Measurements from ENCODE around the gene CRLF1. TPM values are rescaled to one million over a fixed set of nuclear protein-coding genes. Genes with fewer than 3 reads are reported as not detected.

The CRLF1 gene
- total RNA-seq, 3 donors from 2014 or later (not counting 1 experiment from before 2014, with no cell fraction given), result not detected

DNA sequence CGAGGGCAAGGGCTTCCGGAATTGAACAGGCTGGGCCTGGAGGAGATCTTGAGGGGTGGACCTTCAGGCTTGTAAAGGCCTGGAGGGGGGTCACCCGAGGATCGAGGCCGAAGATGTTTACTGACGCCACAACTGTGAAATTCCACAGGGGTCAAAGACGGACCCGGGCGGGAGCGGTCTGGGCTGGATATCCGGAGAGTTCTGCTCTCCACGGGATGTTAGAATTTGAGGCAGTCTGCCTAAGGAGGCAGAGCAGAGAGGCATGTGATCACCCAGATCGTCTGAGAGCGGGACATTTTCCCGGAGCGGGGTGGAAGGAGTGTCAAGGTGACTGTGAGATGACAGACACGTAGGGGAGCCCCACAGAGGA lies 43.4 kb upstream of the CRLF1 start:
- Mint-ChIP-seq H3K9me3 (peaks cover 0 to 4% of the 10 kb centered on the region in 2 donors), H3K4me3 (peak overlapping the region; percentile 83), H3K36me3 (no peaks in the 10 kb centered on the region), H3K27ac (peak overlapping the region; percentile 41 to 86), H3K4me1 (peaks cover 17 to 49% of the 10 kb centered on the region in 2 donors), H3K27me3 (ENCODE audit: low read depth in 2 of 2) (no peaks in the 10 kb centered on the region)
- TF ChIP-seq CTCF (IDR thresholded peaks at IDR 0.05), result no peak
- Histone ChIP-seq H3K27ac (ENCODE audit: low read length) (peak overlapping the region; percentile 6), H3K9me3 (ENCODE audit: control insufficient read depth, insufficient read depth, low read length) (no peaks in the 10 kb centered on the region), H3K4me1 (ENCODE audit: control insufficient read depth, insufficient read depth, low read length) (peaks cover 32% of the 10 kb centered on the region), H3K27me3 (ENCODE audit: control insufficient read depth, insufficient read depth, low read length) (no peaks in the 10 kb centered on the region), H3K36me3 (ENCODE audit: control insufficient read depth, insufficient read depth, low read length) (no peaks in the 10 kb centered on the region), H3K4me3 (ENCODE audit: low read length) (peak overlapping the region; percentile 1)
- DNase-seq (no peak), ATAC-seq (peak in 1 of 3 donors; percentile 6)
- WGBS (ENCODE audit: insufficient coverage), result 36% methylated on average over 17 of the region's 17 CpGs
- intact Hi-C loops (cut with micrococcal nuclease), result no loop called here

DNA sequence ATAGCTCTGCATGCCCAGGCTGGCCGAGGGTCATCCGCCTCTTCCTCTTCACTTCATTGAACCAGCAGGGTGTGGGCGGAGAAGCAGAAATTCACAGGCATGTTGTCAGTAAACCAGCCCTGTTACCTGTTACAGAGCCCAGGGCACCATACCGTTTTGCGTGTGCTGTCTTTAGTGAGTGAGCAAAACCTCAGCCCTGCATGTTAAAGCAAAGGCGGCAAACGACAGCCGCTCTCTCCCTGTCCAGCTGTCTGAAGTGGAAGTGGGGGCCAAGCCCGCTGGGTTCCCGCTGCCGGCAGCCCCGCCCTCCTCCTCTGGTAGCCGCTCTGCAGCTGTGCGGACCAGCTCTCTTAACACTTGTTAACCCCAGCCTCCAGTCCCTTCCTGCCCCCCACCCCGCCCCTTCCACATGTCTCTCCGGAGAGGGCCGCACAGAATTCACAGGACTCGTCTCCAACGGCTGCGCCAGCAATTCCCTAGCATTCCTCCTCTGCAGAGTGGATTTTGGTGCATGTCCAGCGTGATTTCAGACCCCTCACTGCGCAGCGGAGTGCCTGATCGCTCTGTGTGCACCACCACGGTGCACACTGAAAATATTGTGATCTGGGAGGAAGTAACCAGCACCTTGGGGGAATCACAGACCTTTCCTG lies 42.9 kb upstream of the CRLF1 start:
- H3K27ac ChIP-seq (ENCODE audit: low read length), result peak overlapping the region; percentile 6
- H3K36me3 ChIP-seq (ENCODE audit: control insufficient read depth, insufficient read depth, low read length), result no peaks in the 10 kb centered on the region
- peak overlapping the region; percentile 41 to 86 for H3K27ac Mint-ChIP-seq
- peaks cover 17 to 47% of the 10 kb centered on the region in 2 donors for H3K4me1 Mint-ChIP-seq
- no peaks in the 10 kb centered on the region for H3K36me3 Mint-ChIP-seq
- peaks cover 35% of the 10 kb centered on the region for H3K4me1 ChIP-seq (ENCODE audit: control insufficient read depth, insufficient read depth, low read length)
- no peak for DNase-seq
- TF ChIP-seq CTCF (IDR thresholded peaks at IDR 0.05), result no peak
- intact Hi-C loops (cut with micrococcal nuclease), result no loop called here
- H3K27me3 Mint-ChIP-seq (ENCODE audit: low read depth in 2 of 2), result no peaks in the 10 kb centered on the region
- H3K9me3 ChIP-seq (ENCODE audit: control insufficient read depth, insufficient read depth, low read length), result no peaks in the 10 kb centered on the region
- H3K9me3 Mint-ChIP-seq, result peaks cover 0 to 4% of the 10 kb centered on the region in 2 donors
- H3K27me3 ChIP-seq (ENCODE audit: control insufficient read depth, insufficient read depth, low read length), result no peaks in the 10 kb centered on the region
- WGBS (ENCODE audit: insufficient coverage), result 16% methylated on average over 25 of the region's 25 CpGs
- H3K4me3 Mint-ChIP-seq, result peak overlapping the region; percentile 83
- ATAC-seq, result peak; percentile 79 to 86 (median 85)
- H3K4me3 ChIP-seq (ENCODE audit: low read length), result peak overlapping the region; percentile 1

DNA sequence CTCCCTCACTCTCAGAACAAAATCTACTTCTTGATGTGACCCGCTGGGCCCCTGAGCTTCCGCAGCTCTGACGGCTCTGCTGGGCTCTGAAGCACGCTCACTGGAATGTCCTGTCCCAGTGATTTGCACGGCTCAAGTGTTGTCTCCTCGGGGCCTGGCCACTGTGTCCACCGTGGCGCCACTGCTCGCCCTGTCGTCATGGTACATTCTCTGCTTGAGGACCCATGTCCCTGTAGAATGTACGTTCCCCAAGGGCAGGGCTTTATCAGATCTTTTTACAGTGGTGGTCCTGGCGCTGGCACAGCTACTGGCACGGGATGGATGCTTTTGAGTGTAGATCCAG lies 42.3 kb upstream of the CRLF1 start:
- Histone ChIP-seq H3K4me3 (ENCODE audit: low read length) (no peak overlapping the region), H3K27me3 (ENCODE audit: control insufficient read depth, insufficient read depth, low read length) (no peaks in the 10 kb centered on the region), H3K36me3 (ENCODE audit: control insufficient read depth, insufficient read depth, low read length) (no peaks in the 10 kb centered on the region), H3K27ac (ENCODE audit: low read length) (no peak overlapping the region), H3K9me3 (ENCODE audit: control insufficient read depth, insufficient read depth, low read length) (no peaks in the 10 kb centered on the region), H3K4me1 (ENCODE audit: control insufficient read depth, insufficient read depth, low read length) (peaks cover 37% of the 10 kb centered on the region)
- ATAC-seq, result no peak
- no peak for TF ChIP-seq CTCF (IDR thresholded peaks at IDR 0.05)
- DNase-seq, result no peak
- Mint-ChIP-seq H3K27me3 (ENCODE audit: low read depth in 2 of 2) (no peaks in the 10 kb centered on the region), H3K36me3 (no peaks in the 10 kb centered on the region), H3K9me3 (no peaks in the 10 kb centered on the region), H3K4me1 (peaks cover 20 to 41% of the 10 kb centered on the region in 2 donors), H3K27ac (peak overlapping the region; percentile 36 to 86), H3K4me3 (peak overlapping the region; percentile 83)
- WGBS (ENCODE audit: insufficient coverage), result 81% methylated on average over 13 of the region's 13 CpGs
- intact Hi-C loops (cut with micrococcal nuclease), result no loop called here

- H3K9me3 ChIP-seq (ENCODE audit: control insufficient read depth, insufficient read depth, low read length), result no peaks in the 10 kb centered on the region
- peaks cover 37% of the 10 kb centered on the region for H3K4me1 ChIP-seq (ENCODE audit: control insufficient read depth, insufficient read depth, low read length)
- no peak overlapping the region for H3K27ac Mint-ChIP-seq
- intact Hi-C loops (cut with micrococcal nuclease), result no loop called here
- H3K27me3 ChIP-seq (ENCODE audit: control insufficient read depth, insufficient read depth, low read length), result no peaks in the 10 kb centered on the region
- H3K27ac ChIP-seq (ENCODE audit: low read length), result no peak overlapping the region
- WGBS (ENCODE audit: insufficient coverage), result 94% methylated on average over 10 of the region's 10 CpGs
- H3K36me3 ChIP-seq (ENCODE audit: control insufficient read depth, insufficient read depth, low read length), result no peaks in the 10 kb centered on the region
- H3K4me1 Mint-ChIP-seq, result peaks cover 21 to 40% of the 10 kb centered on the region in 2 donors
- H3K4me3 Mint-ChIP-seq, result no peak overlapping the region
- H3K36me3 Mint-ChIP-seq, result no peaks in the 10 kb centered on the region
- no peak for ATAC-seq
- H3K9me3 Mint-ChIP-seq, result no peaks in the 10 kb centered on the region
- H3K4me3 ChIP-seq (ENCODE audit: low read length), result no peak overlapping the region
- no peaks in the 10 kb centered on the region for H3K27me3 Mint-ChIP-seq (ENCODE audit: low read depth in 2 of 2)
- TF ChIP-seq CTCF (IDR thresholded peaks at IDR 0.05), result no peak
- DNase-seq, result no peak
Measured at GRCh38 chr19:18647807-18648206, 41.2 kb upstream of the CRLF1 start.

Data from natural killer cell (primary cell).